ENCODE results near the gene KLHL42.
A peak's percentile ranks its signal among the peaks of the same experiment; 100 is the strongest.
"Not testable (repeated sequence)": the region's sequence is repeated elsewhere in the genome, so short reads cannot be mapped to it uniquely, and the experiment has no call there.

Gene KLHL42

DNA sequence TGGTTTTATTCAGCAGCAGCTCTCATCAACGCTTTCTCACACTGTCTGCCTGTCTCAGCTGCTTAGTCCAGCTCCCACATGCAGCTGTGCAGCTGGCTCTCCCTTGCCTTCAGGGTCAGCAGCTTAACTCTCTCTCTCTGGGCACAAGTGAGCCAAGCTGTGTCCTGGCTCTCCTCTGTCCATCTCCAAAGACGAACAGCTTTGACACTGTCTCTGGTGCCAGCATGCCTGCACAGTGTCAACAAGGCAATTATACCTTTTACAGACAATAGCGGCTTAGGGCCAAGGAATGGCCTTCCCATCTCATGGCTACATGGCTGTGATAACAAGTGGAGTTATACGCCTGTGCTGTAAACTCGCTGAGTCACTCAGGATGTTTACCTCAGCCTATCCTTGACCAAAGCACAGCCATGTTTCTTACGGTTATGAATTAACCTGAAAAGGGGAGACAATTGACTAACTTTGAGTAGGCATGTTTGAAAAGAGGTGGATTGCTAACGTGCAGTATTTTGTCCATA is 38.4 kb downstream of the KLHL42 start:
- DNase-seq = no peak

DNA sequence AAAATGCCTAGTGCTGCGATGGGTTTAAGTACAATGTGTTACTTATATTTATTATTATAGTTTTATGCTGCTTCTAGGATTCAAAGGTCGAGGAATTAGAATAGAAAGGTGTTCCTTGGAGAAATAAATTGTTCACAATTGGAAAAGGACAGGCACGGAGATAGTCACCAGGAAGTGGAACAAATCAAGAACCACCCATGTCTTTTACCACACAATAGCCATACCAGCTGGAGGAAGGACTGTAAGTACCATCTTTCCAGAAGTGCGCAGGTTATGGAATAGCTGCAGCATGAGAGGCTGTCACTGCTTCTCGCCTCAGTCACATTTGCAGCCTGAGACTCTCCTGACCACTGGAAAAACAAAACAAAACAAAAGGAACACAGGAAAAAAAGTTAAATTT is 40.5 kb downstream of the KLHL42 start:
- no peak for DNase-seq

DNA sequence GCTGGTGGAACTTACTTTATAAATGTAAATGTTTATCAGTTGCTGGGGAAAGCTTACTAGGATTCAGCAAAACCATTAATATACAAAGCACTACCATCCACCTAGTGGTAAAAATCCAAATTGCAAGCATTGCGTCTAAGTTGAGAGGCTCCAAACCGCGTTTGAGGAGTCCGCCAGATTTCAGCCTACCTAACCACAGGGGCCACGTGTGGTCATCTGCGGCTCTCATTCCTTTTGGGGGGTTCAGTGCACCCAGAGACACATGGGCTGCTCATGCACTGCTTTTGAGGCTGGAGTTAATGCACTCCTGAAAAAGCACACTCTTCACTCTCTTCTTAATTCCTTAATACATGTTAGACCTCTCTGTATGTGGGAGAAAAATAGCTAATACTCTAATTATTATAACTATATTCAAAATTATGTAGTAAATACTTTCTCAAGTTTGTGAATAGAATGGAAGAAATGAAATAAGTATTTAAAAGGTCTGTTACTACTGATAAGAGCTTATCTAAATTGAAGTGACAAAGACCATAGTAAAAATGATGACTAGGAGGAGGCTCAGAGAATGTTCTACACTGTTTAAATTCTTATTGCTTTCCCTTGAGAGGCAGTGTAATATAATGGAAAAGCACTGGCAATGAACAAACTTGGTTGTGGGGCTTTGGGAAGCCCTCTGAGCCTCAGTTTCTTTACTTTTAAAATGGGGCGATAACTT is 41.4 kb downstream of the KLHL42 start:
- DNase-seq = peak; percentile 50

DNA sequence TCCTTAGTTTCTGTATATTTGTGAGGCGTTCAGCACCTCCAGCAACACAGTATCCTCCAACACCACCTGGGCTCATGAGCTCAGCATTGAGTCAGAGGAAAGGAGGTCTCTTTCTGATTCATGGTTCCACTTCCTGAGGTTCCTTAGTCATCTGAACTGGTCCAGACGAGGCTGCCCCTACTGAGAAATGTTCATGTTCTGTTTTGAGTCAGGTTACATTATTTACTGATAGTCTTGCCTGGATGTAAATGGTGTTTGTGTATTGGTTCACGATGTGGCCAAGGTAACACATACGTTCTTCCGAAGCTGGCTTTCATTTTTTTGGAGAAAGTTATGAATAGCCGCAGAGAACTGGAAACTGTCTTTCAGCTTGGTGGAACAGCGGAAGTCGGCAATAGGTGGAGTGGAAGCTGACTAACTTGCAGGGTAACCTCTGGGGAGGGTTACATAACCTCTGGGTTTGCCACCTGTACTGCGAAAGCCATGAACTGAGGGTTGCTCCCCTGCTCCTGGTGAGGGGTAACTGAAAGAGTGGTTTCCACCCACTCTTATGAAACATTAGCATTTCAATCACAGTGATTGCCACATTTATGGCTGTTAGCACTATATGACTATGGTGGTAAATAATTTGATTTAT is 42.2 kb downstream of the KLHL42 start:
- no peak for DNase-seq

DNA sequence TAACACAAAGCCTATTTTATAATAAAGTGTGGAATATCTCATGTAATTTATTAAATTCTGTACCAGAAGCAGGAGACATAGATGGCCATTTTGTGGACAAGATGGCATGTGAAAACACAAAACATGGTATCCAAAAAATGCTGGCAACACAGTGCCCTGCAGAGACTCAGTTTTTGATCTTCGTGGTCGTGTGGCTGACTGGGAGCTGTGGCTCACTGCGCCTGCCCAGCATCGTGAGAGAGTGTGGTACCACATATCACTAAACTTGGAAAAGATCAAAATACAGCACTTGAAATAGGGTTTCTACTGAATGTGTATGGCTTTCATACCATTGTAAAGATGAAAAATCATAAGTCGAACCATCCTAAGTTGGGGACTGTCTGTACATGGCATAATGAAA is 43.0 kb downstream of the KLHL42 start:
- DNase-seq = no peak

DNA sequence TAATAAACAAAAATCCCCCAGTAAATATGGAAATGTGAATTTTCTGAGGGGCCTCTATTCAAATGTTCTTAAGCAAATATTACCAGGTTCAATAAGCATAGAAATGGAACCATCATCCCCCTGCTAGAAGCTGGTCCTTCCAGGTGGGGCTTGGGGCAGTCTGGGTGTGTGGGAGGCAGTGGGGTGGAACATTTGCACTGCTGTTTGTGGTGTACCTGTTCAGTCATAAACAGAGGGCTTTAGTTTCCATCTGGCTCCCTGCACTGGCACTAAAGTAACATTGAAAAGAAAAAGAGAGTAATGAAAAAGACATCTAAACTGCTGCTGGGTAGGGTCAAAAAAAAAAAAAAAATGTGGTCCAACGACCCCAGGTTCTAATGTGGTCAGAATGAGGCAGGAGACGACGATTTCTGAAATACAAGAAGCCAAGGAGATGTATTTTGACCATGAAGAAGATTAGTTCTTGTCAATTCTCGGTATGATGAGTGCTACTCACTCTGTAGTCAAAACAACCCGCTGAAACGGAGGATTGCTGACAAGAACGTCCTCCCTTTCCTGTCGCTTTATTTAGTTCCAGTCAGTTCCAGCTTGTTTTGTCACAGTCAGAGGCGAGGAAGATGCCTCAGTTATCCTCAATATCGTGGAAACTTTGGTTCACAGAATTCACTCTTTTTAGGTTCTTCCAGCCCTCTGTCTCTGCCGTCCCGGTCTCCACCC is 44.3 kb downstream of the KLHL42 start:
- DNase-seq = no peak

DNA sequence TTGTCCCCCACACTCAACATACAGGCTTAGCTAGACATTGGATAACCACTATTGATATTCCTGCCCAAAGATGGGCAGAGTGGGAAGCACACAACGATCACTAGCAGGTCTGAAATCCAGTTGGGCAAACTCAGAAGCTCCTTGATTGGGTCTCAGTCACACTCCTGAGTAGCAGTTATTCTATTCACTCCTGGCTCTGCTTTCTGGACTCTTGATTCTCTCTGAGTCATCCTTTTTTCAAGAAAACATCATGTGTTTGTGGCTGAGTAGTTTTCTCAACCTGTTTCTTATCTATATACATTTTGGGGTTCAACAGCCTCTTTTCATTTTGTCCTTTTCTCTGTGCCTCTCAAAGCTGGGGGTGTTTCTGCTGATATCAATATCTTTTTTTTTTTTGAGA is 46.0 kb downstream of the KLHL42 start:
- DNase-seq = no peak

DNA sequence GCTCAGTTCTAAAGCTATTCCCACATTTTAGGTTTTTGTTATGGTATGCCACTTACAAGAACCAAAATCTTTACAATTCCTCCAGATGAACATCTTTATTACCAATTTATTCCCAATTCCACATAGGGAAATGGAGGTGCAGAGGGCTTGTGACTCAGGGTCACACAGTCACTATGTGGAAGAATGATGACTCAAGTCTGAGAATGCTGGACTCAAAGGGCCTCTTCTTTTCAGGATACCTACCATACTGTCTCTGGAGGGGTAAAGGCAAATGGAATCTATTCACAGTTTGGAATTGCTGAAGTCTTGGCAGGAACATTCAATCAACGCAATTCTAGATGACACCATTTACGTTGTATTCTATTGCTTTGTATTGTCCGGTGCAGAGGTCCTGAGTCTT is 48.2 kb downstream of the KLHL42 start:
- no peak for DNase-seq

DNA sequence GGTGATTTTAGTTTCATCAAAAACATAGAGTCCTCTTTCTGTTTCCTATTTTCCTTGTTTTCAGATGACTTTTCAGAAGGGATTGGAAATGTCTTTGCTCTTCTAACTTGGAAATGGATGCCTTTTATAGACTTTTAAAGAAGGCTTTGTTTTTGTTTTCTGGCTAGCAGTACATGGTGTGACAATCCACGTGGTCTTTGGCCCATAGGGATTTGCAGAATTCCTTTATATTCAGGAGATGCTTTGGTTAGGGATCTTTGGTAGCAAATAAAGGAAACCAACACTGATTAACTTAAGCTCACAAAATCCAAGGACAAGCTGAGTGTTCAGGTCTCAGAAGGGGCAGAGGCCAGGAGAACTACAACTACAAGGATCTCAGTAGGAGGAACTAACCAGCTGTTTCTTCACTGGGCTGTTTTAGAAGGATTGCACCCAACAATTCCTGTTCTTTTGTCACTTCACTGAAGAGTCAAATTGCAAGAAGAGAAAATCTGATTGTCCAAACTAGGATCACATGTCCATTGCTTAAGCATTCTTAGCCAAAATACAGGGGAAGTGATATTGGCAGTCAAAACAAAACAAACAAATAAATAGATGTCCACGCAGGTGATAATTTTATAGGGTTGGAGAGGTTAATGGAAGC is 58.6 kb downstream of the KLHL42 start:
- no peak for DNase-seq

DNA sequence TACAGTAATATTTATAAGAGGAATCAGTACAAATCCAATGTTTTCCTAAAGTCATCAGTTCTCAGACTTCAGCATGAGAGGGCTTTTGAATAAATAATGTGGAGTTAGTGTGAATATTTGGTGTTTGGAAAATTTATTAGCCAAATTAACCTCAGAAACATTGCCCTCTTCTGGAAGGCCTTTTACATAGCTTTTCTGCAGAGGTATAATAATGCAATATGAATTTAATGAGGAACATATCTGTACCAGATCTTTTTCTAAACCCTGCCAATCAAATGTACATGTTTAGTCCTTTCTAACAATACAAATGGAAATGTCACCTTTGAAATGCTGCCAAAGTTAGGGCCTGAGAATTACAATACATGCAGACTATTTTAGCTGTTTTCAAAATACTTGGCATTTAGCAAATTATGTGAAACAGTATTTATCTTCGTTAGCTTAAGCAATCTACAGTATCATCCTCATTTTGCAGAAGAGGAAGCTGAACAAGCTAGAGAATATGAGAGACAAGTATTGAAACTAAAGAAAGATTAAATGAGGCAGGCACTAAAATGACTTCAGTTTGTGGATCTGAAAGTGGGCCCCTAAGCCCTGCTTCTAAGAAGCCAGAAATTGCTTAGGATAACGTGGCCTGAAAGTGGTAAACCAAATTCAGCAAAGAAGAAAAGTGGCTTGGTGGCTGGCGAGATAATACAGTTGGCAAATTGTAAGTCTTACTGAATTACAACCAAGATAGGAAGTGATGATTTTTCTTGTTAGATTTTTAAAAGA is 60.4 kb downstream of the KLHL42 start:
- DNase-seq = no peak

DNA sequence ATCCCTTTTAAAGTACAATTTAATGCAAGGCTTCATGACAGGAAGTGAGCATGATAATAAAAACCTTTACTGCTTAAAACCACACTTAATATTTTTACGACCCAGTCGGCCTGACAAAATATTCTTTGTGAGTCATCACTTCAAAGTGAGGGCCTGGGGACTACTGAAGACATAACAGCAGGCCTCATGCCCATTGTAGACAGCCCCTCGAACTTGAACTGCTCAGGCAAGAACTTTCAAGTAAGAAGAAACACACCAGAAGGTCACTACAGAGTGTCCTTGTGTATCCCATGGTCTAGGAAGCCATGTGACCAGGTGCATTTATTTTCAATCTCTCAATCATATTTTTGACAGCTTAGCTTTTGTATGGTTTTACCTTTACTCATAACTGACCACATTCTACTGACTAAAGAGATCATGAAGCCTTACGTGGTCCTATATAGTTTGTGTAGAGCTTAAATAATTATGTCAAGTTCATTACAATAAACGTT is 61.4 kb downstream of the KLHL42 start:
- no peak for DNase-seq

DNA sequence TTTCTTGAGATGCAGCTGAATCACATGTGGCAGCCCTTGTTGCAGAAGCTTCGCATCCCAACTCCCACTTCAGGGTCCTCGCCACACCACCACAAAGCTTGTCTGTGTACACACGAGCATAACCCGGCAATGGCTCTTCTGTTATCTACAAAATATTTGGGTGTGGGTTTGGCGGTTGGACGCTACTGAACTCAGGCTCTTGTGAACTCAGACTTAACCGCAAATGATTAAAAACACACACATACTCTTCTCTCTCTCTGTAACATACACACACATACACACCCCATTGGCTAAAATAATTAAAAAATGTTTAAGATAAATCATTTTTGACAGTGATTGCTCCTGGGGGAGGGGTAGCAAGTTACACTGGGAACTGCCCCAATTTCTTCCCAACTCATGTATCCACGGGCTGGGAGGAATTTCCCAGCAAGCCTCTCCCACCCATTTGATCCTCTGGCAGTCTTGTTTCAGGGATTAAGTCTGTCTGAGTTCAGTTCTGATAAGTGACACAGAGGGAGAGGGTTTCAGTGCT is 63.7 kb downstream of the KLHL42 start:
- no peak for DNase-seq

DNA sequence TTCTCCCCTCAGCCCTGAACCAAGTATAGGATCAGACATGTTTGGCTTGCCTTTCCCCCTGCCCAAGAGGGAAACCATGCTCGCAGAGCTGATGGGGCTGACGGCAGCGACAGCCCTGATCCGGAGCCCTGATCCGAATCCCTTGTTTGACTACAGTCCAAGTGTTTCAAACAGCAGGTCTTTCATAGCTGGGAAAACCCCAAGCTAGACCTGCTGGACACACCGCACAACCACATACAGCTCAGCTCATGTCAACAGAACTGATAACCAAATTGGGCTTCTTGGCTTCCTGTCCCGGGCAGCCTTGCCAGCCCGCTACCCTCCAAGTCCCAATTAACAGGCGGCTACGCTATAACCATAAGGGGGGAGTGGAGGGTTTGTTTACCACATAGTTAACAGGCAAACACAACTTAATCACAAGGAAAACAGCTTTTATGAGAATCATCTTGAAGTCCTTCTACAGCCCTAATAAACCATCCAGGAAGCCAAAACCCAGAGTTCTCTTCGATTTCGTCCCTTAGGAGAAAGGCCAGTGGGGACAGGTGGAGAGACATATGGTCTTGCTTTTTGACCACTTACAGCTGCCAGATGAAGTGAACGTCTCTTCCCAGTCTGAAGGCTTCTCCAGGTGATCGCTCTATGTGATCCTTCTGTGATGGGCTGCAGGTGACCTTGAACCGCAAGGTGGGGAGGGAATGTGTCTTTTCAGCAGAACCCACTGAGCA is 64.5 kb downstream of the KLHL42 start:
- DNase-seq = no peak

DNA sequence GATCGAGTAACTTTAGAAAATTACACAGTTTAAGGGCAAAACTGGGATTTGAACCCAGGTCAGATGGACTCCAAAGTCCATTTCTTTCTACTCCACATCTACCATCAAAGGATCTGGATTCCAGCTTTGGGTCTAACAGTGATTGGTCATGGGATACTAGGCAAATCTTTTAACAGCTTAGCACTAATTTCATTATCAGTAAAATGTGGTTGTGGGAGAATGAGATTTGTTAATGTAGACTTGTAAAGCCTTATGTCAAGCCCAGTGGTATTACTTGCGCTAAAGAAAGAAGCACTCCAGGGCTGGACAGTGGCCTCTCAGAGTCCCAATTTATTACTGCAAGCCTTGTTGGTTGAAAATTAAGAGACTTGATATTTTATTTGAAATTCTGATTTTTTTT is 65.2 kb downstream of the KLHL42 start:
- DNase-seq = no peak

DNA sequence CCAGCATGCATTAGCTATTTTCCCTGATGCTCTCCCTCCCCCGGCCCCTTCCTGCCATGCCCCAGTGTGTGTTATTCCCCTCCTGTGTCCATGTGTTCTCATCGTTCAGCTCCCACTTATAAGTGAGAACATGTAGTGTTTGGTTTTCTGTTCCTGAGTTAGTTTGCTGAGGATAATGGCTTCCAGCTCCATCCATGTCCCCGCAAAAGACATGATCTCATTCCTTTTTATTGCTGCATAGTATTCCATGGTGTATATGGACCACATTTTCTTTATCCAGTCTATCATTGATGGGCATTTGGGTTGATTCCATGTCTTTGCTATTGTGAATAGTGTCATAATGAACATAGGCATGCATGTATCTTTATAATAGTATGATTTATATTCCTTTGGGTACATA is 65.7 kb downstream of the KLHL42 start:
- not testable (repeated sequence) for DNase-seq

DNA sequence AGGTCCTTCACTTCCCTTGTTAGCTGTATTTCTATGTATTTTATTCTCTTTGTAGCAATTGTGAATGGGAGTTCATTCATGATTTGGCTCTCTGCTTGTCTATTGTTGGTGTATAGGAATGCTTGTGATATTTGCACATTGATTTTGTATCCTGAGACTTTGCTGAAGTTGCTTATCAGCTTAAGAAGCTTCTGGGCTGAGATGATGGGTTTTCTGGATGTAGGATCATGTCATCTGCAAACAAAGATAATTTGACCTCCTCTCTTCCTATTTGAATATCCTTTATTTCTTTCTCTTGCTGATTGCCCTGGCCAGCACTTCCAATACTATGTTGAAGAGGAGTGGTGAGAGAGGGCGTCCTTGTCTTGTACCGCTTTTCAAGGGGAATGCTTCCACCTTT is 67.3 kb downstream of the KLHL42 start:
- DNase-seq = not testable (repeated sequence)

DNA sequence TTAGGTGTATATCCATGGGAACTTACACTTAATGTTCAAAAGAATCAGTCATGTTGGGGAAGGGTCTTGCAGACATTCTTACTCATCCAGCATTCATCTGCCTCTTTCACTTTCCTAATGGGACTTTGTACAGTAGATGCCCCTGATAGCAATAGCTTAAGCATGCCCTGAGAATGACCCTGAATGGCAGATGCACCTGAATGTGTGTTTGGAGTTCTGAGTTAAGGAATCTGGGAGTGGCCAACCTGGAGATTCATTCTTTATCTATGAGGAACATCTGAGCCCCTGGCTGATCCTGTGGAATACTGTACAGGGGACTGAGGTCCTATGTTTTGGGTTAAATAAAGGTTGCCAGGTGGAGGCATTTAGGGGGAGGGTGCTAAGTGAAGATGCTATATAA is 71.3 kb downstream of the KLHL42 start:
- no peak for DNase-seq

DNA sequence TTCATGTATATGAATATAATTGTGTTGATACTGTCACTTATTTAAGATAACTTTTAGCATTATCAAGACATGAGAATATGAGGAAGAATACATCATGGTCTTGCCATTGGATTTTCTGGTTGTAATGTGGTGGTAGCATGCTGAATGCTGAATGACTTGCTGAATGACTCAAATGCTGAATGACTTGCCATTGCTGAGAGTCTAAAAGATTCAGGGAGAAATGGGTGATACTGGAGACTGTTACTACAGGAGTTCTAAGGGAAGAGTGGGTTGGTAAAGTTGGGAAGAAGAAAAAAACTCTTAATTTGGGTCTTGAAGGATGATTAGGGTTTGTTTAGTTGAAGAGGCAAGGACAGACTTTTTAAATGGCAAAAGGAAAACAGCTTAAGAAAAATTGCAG is 72.1 kb downstream of the KLHL42 start:
- no peak for DNase-seq
